Muscle layer of colon (tissue), 2 donors: ENCODE data around the gene ERBB4.

Source experiments
- H3K27ac ChIP-seq: one replicate; pipeline ENCODE4 v1.7.0; 2013; ENCODE audit warnings: low read depth, mild to moderate bottlenecking, low read length, moderate library complexity
- H3K27me3 ChIP-seq, 2 donors: one replicate each; pipeline ENCODE4 v1.7.0; 2013; ENCODE audit warnings: low read length in 2 of 2, mild to moderate bottlenecking in 2 of 2; ENCODE audit not compliant: insufficient read depth in 2 of 2, control insufficient read depth in 1 of 2
- H3K36me3 ChIP-seq: one replicate; pipeline ENCODE4 v1.7.0; 2013; ENCODE audit warnings: mild to moderate bottlenecking, low read length; ENCODE audit not compliant: insufficient read depth
- H3K4me1 ChIP-seq: one replicate; pipeline ENCODE4 v1.7.0; 2013; ENCODE audit warnings: mild to moderate bottlenecking, low read length; ENCODE audit not compliant: insufficient read depth
- H3K4me3 ChIP-seq, 2 donors: one replicate each; pipeline ENCODE4 v1.7.0; 2013; ENCODE audit warnings: low read length in 2 of 2, low read depth in 1 of 2, mild to moderate bottlenecking in 1 of 2, moderate library complexity in 1 of 2
- H3K9ac ChIP-seq: one replicate; pipeline ENCODE4 v1.7.0; 2013; ENCODE audit warnings: low read length
- H3K9me3 ChIP-seq: one replicate; pipeline ENCODE4 v1.7.0; 2013; ENCODE audit warnings: mild to moderate bottlenecking, low read length
- donor health status: abdominal sarcoma.
- donor health status: Adenocarcinoma of cecum.

ERBB4 gene

DNA sequence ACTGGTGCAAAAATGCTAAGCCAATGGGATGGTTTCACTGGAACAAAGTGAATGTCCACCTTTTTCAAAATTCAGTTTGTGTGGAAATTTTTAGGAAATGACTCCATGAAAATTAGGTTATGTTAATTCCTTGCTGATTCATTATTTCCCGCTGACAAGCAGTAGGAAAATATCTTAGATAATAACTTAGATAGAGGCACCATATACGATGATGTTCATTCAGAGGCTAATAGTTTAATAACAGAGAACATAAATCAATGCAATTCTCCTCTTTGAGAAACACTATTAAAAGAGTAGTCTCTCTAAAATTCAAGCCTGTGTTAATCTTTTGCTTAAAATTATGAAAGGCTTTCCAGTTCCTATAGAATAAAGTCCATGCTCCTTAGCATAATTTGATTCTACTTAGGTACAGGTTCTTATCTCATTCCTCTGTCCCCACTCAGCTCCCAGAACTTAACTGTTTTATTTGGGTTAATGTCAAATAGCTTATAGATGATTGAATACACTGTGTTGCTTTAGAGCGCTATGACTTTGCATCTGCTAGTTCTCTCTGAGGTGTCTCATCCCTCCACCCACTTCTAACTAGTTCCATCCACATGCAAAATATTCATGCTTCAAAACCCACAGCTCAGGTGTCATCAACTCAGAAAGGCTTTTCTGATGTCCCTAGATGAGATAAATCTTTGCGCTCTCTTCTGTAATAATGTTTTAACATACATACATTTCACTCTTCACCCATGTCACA is 503.6 kb downstream of the ERBB4 start:
- H3K36me3 ChIP-seq, result no peaks in the 10 kb centered on the region
- no peaks in the 10 kb centered on the region for H3K27me3 ChIP-seq
- no peak overlapping the region for H3K27ac ChIP-seq
- no peaks in the 10 kb centered on the region for H3K4me1 ChIP-seq
- no peaks in the 10 kb centered on the region for H3K9me3 ChIP-seq
- no peak overlapping the region for H3K4me3 ChIP-seq
- no peak overlapping the region for H3K9ac ChIP-seq

GRCh38 chr2:212033888-212034287 is 504.7 kb downstream of the ERBB4 start:
- Histone ChIP-seq H3K27me3 (no peaks in the 10 kb centered on the region), H3K36me3 (no peaks in the 10 kb centered on the region), H3K9me3 (no peaks in the 10 kb centered on the region), H3K9ac (no peak overlapping the region), H3K4me3 (no peak overlapping the region), H3K27ac (no peak overlapping the region), H3K4me1 (no peaks in the 10 kb centered on the region)

DNA sequence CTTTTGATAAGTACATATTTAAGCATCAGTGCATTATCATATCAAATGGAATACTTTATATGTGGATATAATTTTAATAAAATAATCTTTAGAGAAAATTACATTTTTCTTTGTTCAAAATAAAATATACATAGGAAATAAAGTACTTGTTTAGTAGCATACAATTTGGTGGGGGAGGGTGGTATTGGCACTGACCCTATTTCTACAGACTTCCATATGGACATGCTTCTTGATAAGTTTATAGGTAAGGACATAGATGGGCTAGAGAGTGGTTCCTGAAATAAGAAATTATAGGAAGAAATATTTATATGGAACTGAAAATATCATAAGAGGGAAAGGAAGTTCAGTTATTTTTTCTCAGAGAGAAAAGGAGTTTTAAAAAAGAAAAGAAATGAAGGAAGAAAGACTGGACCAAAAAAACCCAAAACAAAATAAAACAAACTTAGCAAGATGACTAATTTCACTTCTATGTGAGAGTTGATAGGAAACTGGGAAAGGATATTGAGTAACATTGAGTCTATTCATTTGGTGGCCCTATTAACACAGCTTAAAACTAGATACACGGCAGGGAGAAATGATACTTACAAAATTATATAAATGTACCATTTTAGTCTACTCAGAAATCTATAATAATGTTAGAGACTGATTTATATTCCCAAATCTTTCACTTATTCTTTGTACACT is 505.9 kb downstream of the ERBB4 start:
- Histone ChIP-seq H3K4me3 (no peak overlapping the region), H3K4me1 (no peaks in the 10 kb centered on the region), H3K36me3 (no peaks in the 10 kb centered on the region), H3K27me3 (no peaks in the 10 kb centered on the region), H3K9me3 (no peaks in the 10 kb centered on the region), H3K27ac (no peak overlapping the region), H3K9ac (no peak overlapping the region)

DNA sequence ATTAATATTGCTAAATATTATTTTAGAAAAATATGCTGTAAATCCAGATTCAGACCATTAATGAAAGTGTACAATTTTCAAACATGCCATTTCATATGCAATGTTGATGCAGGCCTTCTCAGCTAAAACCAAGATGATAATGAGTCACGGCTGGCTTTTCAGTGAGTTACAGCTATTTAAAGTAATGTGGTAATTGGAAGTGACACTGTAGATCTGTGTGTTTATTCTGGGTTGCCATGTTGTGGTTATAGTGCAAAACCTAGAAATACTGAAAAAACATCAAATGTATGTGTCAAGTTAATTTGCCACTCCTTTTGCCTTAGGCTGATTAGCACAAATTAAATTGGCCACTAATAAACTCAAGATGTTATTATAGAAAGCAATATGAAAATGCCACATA is 506.6 kb downstream of the ERBB4 start:
- Histone ChIP-seq H3K27me3 (no peaks in the 10 kb centered on the region), H3K9ac (no peak overlapping the region), H3K36me3 (no peaks in the 10 kb centered on the region), H3K9me3 (no peaks in the 10 kb centered on the region), H3K4me3 (no peak overlapping the region), H3K27ac (no peak overlapping the region), H3K4me1 (no peaks in the 10 kb centered on the region)

DNA sequence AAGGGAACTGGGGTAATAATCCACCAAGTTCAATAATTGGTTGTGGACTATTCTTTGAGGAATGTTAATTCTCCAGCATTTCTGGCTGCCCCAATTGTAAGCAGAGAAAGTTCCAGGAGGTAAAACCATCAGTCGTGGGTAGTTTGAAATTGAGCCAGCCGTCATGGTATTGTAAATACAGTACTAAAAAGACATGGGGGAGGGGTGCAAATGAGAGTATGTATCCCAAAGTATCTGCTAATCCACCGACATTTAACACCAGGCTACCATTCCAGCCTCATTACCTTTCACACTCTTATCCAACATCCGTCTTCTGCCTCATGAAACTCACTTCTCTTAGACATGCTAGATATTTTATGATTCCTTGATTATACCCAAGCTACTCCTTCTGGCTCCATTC is 507.9 kb downstream of the ERBB4 start:
- Histone ChIP-seq H3K4me3 (no peak overlapping the region), H3K9me3 (no peaks in the 10 kb centered on the region), H3K27ac (no peak overlapping the region), H3K9ac (no peak overlapping the region), H3K27me3 (no peaks in the 10 kb centered on the region), H3K4me1 (no peaks in the 10 kb centered on the region), H3K36me3 (no peaks in the 10 kb centered on the region)

DNA sequence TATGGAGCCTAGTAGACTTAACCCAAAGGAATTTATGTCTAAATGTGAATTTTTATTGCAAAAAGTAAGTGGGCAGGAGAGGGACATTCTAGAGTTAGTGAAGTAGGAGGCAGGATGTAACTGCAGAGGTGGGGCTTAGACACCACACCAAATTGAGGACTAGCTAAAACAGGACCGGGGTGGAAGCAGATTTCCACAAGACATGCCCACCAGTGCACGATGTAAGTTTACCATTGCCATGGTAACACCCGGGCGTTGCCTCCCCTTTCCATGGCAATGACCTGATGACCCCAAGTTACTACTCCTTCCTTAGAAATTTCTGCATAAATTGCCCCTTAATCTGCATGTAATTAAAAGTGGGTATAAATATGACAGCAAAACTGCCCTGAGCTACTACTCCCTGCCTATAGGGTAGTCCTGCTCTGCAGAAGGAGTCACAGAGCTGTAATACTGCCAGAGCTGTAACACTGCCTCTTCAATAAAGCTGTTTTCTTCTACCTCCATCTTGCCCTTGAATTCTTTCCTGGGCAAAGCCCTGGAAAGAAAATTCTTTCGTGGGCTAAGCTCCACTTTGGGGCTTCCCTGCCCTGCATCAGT is 509.7 kb downstream of the ERBB4 start:
- no peaks in the 10 kb centered on the region for H3K9me3 ChIP-seq
- H3K9ac ChIP-seq, result no peak overlapping the region
- H3K36me3 ChIP-seq, result no peaks in the 10 kb centered on the region
- no peak overlapping the region for H3K4me3 ChIP-seq
- H3K27me3 ChIP-seq, result no peaks in the 10 kb centered on the region
- no peaks in the 10 kb centered on the region for H3K4me1 ChIP-seq
- no peak overlapping the region for H3K27ac ChIP-seq

- Histone ChIP-seq H3K4me1 (no peaks in the 10 kb centered on the region), H3K27me3 (no peaks in the 10 kb centered on the region), H3K9ac (no peak overlapping the region), H3K4me3 (no peak overlapping the region), H3K27ac (no peak overlapping the region), H3K9me3 (no peaks in the 10 kb centered on the region), H3K36me3 (no peaks in the 10 kb centered on the region)
Measured at GRCh38 chr2:212027681-212028628, 510.6 kb downstream of the ERBB4 start.

- H3K4me1 ChIP-seq, result no peaks in the 10 kb centered on the region
- H3K27me3 ChIP-seq, result no peaks in the 10 kb centered on the region
- H3K4me3 ChIP-seq, result no peak overlapping the region
- no peaks in the 10 kb centered on the region for H3K9me3 ChIP-seq
- no peak overlapping the region for H3K27ac ChIP-seq
- H3K9ac ChIP-seq, result no peak overlapping the region
- no peaks in the 10 kb centered on the region for H3K36me3 ChIP-seq
Measured at GRCh38 chr2:212024040-212024439, 514.6 kb downstream of the ERBB4 start.

DNA sequence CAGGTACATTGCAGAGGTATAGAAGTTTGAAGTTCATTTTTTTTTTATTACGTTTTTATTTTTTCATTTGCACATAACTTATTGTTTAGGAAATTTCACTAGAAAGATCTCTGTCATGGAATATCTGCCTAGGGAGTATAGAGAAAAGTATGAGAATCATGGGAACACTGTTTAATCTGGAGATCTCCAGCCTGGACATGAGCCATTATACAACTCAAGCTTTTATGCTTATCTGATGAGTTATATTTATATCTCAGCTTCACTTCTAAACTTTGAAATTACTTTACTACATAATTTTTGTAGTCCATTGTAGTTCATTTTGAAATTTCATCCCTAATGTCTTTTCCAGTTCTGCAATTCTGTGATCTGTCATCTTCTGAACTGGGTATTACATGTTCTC is 515.6 kb downstream of the ERBB4 start:
- H3K9ac ChIP-seq, result no peak overlapping the region
- no peak overlapping the region for H3K27ac ChIP-seq
- no peaks in the 10 kb centered on the region for H3K4me1 ChIP-seq
- H3K36me3 ChIP-seq, result no peaks in the 10 kb centered on the region
- no peaks in the 10 kb centered on the region for H3K27me3 ChIP-seq
- H3K4me3 ChIP-seq, result no peak overlapping the region
- H3K9me3 ChIP-seq, result no peaks in the 10 kb centered on the region

GRCh38 chr2:212021947-212022346 is 516.7 kb downstream of the ERBB4 start:
- Histone ChIP-seq H3K4me1 (no peaks in the 10 kb centered on the region), H3K9ac (no peak overlapping the region), H3K4me3 (no peak overlapping the region), H3K36me3 (no peaks in the 10 kb centered on the region), H3K27me3 (no peaks in the 10 kb centered on the region), H3K9me3 (no peaks in the 10 kb centered on the region), H3K27ac (no peak overlapping the region)

DNA sequence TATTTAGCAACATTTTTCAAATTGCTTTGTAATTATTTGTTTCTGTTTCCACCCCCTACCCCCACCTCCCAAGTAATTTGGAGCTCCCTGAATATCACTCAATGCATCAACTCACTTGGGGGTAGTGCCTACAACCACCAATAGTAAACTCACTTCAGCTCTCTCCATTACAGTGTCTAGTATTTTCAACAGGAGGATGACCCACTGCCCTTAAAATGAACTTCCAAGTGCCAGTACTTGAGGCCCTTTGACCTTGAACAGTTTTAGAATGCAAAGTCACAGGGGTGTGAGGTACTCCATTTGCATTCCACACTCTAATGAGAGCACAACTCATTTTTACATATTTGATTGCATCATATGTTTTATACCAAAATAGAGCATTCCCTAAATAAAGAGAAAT is 523.0 kb downstream of the ERBB4 start:
- Histone ChIP-seq H3K27me3 (no peaks in the 10 kb centered on the region), H3K36me3 (no peaks in the 10 kb centered on the region), H3K4me3 (no peak overlapping the region), H3K9me3 (no peaks in the 10 kb centered on the region), H3K4me1 (no peaks in the 10 kb centered on the region), H3K27ac (no peak overlapping the region), H3K9ac (no peak overlapping the region)
